H9 (cell line): ENCODE measurements around the gene IRF1. TPM values are rescaled to one million over a fixed set of nuclear protein-coding genes. Genes with fewer than 3 reads are reported as not detected.

Experiments
- DNase-seq: peaks from one replicate; pipeline ENCODE4 v3.0.0-alpha.2; 2017
- H2AFZ ChIP-seq: one replicate; pipeline ENCODE4 v1.6.1; 2013; ENCODE audit warnings: mild to moderate bottlenecking, low read length, control low read depth, moderate library complexity
- H2AK5ac ChIP-seq: 2 replicates; pipeline ENCODE4 v1.6.1; 2013; ENCODE audit warnings: low read length, control low read depth, mixed read lengths; ENCODE audit not compliant: insufficient read length
- H2BK120ac ChIP-seq: one replicate; pipeline ENCODE4 v1.6.1; 2013; ENCODE audit warnings: low read depth, mild to moderate bottlenecking, low read length, control low read depth, inconsistent platforms; ENCODE audit not compliant: poor library complexity, severe bottlenecking
- H2BK12ac ChIP-seq: 2 replicates; pipeline ENCODE4 v1.6.1; 2013; ENCODE audit warnings: low read length, control low read depth, mixed read lengths, low read depth; ENCODE audit not compliant: insufficient read length
- H2BK15ac ChIP-seq: 2 replicates; pipeline ENCODE4 v1.6.1; 2013; ENCODE audit warnings: low read depth, low read length, control low read depth
- H2BK20ac ChIP-seq: one replicate; pipeline ENCODE4 v1.6.1; 2013; ENCODE audit warnings: low read depth, mild to moderate bottlenecking, low read length, control low read depth, inconsistent platforms; ENCODE audit not compliant: poor library complexity, severe bottlenecking
- H2BK5ac ChIP-seq: 2 replicates; pipeline ENCODE4 v1.6.1; 2013; ENCODE audit warnings: low read length, control low read depth, mixed read lengths; ENCODE audit not compliant: insufficient read length
- H3K14ac ChIP-seq: 2 replicates; pipeline ENCODE4 v1.6.1; 2013; ENCODE audit warnings: low read length, control low read depth; ENCODE audit not compliant: insufficient read depth
- H3K18ac ChIP-seq: 2 replicates; pipeline ENCODE4 v1.6.1; 2013; ENCODE audit warnings: low read depth, mild to moderate bottlenecking, mixed read lengths, low read length, control low read depth; ENCODE audit not compliant: insufficient read length
- H3K23ac ChIP-seq: 2 replicates; pipeline ENCODE4 v1.6.1; 2013; ENCODE audit warnings: low read length, control low read depth, mixed read lengths, low read depth; ENCODE audit not compliant: insufficient read length
- H3K23me2 ChIP-seq: 2 replicates; pipeline ENCODE4 v1.6.1; 2013; ENCODE audit warnings: low read depth, mild to moderate bottlenecking, mixed read lengths, low read length, control low read depth; ENCODE audit not compliant: insufficient read length, poor library complexity, severe bottlenecking
- H3K27ac ChIP-seq: 2 replicates; pipeline ENCODE4 v1.5.1; 2013; ENCODE audit warnings: low read length, control low read depth, mixed read lengths, low read depth; ENCODE audit not compliant: insufficient read length
- H3K27me3 ChIP-seq: 2 replicates; pipeline ENCODE4 v1.6.1; 2013; ENCODE audit warnings: low read length, control low read depth, inconsistent platforms; ENCODE audit not compliant: insufficient read depth
- H3K4ac ChIP-seq: 2 replicates; pipeline ENCODE4 v1.6.1; 2013; ENCODE audit warnings: low read depth, mild to moderate bottlenecking, control low read depth, inconsistent platforms, low read length, moderate library complexity
- H3K4me1 ChIP-seq: 2 replicates; pipeline ENCODE4 v1.6.1; 2013; ENCODE audit warnings: low read length, control low read depth, inconsistent platforms; ENCODE audit not compliant: insufficient read depth
- H3K4me2 ChIP-seq: 2 replicates; pipeline ENCODE4 v1.6.1; 2013; ENCODE audit warnings: low read length, control low read depth, mixed read lengths; ENCODE audit not compliant: insufficient read length, insufficient read depth
- H3K56ac ChIP-seq: 2 replicates; pipeline ENCODE4 v1.6.1; 2013; ENCODE audit warnings: low read depth, mild to moderate bottlenecking, mixed read lengths, low read length, control low read depth; ENCODE audit not compliant: insufficient read length
- H3K79me1 ChIP-seq: 2 replicates; pipeline ENCODE4 v1.6.1; 2013; ENCODE audit warnings: low read depth, mild to moderate bottlenecking, moderate library complexity, low read length, control low read depth, inconsistent platforms; ENCODE audit not compliant: insufficient read depth, poor library complexity, severe bottlenecking
- H3K79me2 ChIP-seq: 2 replicates; pipeline ENCODE4 v1.6.1; 2013; ENCODE audit warnings: low read length, control low read depth, inconsistent platforms; ENCODE audit not compliant: insufficient read depth
- H3K9ac ChIP-seq: 2 replicates; pipeline ENCODE4 v1.6.1; 2013; ENCODE audit warnings: low read length, control low read depth, mixed read lengths; ENCODE audit not compliant: insufficient read length; ENCODE audit errors: extremely low read depth
- H3K9me3 ChIP-seq: one replicate; pipeline ENCODE4 v1.6.1; 2013; ENCODE audit warnings: low read depth, low read length, inconsistent platforms; ENCODE audit not compliant: control insufficient read depth
- H3T11ph ChIP-seq: one replicate; pipeline ENCODE4 v1.6.1; 2013; ENCODE audit warnings: mild to moderate bottlenecking, low read length, control low read depth, inconsistent platforms
- H4K20me1 ChIP-seq: one replicate; pipeline ENCODE4 v1.6.1; 2013; ENCODE audit not compliant: control insufficient read depth, insufficient read length, insufficient read depth
- H4K5ac ChIP-seq: 2 replicates; pipeline ENCODE4 v1.6.1; 2013; ENCODE audit warnings: low read depth, mild to moderate bottlenecking, mixed read lengths, low read length, control low read depth; ENCODE audit not compliant: insufficient read length
- H4K8ac ChIP-seq: replicated peaks from 2 replicates; pipeline ENCODE4 v1.6.1; 2013; ENCODE audit warnings: low read length, control low read depth, mixed read lengths, low read depth; ENCODE audit not compliant: insufficient read length
- H4K91ac ChIP-seq: 2 replicates; pipeline ENCODE4 v1.6.1; 2013; ENCODE audit warnings: low read depth, mild to moderate bottlenecking, moderate library complexity, mixed read lengths, low read length, control low read depth; ENCODE audit not compliant: insufficient read length
- H3K27ac Mint-ChIP-seq, 3 experiments: 2 replicates in 2 of 3; 3 replicates in 1 of 3; pipeline ENCODE4 v1.8.0; 2020 to 2021; ENCODE audit warnings: mixed read lengths in 3 of 3, mild to moderate bottlenecking in 1 of 3, moderate library complexity in 1 of 3
- H3K27me3 Mint-ChIP-seq: 2 replicates; pipeline ENCODE4 v1.8.0; 2021; ENCODE audit warnings: low read depth, mild to moderate bottlenecking, moderate library complexity, mixed read lengths
- H3K36me3 Mint-ChIP-seq, 3 experiments: 2 replicates in 2 of 3; 3 replicates in 1 of 3; pipeline ENCODE4 v1.8.0; 2020 to 2021; ENCODE audit warnings: low read depth in 3 of 3, mixed read lengths in 3 of 3; ENCODE audit not compliant: insufficient read depth in 1 of 3
- H3K4me1 Mint-ChIP-seq, 2 experiments: 2 replicates each; pipeline ENCODE4 v1.8.0; 2020; ENCODE audit warnings: mixed read lengths in 2 of 2
- H3K4me3 Mint-ChIP-seq, 2 experiments: 2 replicates in 1 of 2; 3 replicates in 1 of 2; pipeline ENCODE4 v1.8.0; 2020 to 2021; ENCODE audit warnings: mild to moderate bottlenecking in 2 of 2, mixed read lengths in 2 of 2, moderate library complexity in 1 of 2
- H3K9me3 Mint-ChIP-seq, 2 experiments: 2 replicates in 1 of 2; 3 replicates in 1 of 2; pipeline ENCODE4 v1.8.0; 2020; ENCODE audit warnings: mild to moderate bottlenecking in 2 of 2, mixed read lengths in 2 of 2, moderate library complexity in 1 of 2
- WGBS: extraction: QIAGEN DNeasy Blood & Tissue Kit; methylation state at CpG from one replicate; pipeline ENCODE4 v1.1.7; 2013; ENCODE audit warnings: missing lambda C conversion rate, low lambda C conversion rate, mixed read lengths; ENCODE audit not compliant: insufficient read length; ENCODE audit errors: extremely low coverage; 5-methylcytosine and 5-hydroxymethylcytosine counted together
- total RNA-seq: library from RNA; stranded (reverse); gene quantifications from 2 replicates; pipeline ENCODE4 v1.2.1, GENCODE V29; 2021
- TF ChIP-seq, protein P1 (sequence below): fragments of 200-600 bp; sonication (generic); conservative IDR thresholded peaks from 3 replicates; pipeline ENCODE4 v1.8.0; 2021; ENCODE audit warnings: antibody characterized with exemption, mild to moderate bottlenecking

IRF1 gene
- total RNA-seq, 1 experiment from 2014 or later = 8.7 TPM

DNA sequence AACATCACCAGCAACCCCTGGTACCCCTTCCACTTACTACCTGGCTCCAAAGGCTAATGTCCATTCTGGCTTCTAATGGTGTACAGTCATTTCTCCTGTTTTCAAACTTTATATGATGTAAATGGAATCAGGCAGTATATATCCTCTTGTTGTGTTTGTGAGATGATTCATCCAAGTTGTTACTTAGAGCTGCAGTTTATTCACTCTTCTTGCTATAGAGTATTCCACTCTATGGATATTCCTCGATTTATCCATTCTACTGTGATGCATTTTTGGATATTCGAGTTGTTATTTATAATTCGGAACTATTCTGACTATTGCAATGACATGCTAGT is 32.4 kb downstream of the IRF1 start:
- Histone ChIP-seq H3K4me2 (no peak overlapping the region), H3K27me3 (no peaks in the 10 kb centered on the region), H2AK5ac (no peak overlapping the region), H3K27ac (no peak overlapping the region), H3K14ac (no peak overlapping the region), H3K4ac (no peak overlapping the region), H2BK5ac (no peak overlapping the region), H2BK15ac (no peak overlapping the region), H3K18ac (no peak overlapping the region), H2BK120ac (no peak overlapping the region), H3K79me1 (no peaks in the 10 kb centered on the region), H4K8ac (no peak overlapping the region), H3K23me2 (no peaks in the 10 kb centered on the region), H3K23ac (no peak overlapping the region), H3K56ac (no peak overlapping the region), H3K4me1 (peaks cover 6% of the 10 kb centered on the region; the same call in 1 of the 2 replicates), H2BK20ac (no peak overlapping the region), H3T11ph (no peak overlapping the region), H3K79me2 (no peaks in the 10 kb centered on the region), H4K20me1 (no peaks in the 10 kb centered on the region), H4K5ac (no peak overlapping the region), H3K9ac (no peak overlapping the region), H4K91ac (no peak overlapping the region), H2AFZ (no peak overlapping the region), H3K9me3 (no peaks in the 10 kb centered on the region), H2BK12ac (no peak overlapping the region)
- Mint-ChIP-seq H3K4me3 (no peak overlapping the region), H3K4me1 (peaks cover 28 to 32% of the 10 kb centered on the region in 2 experiments), H3K9me3 (no peaks in the 10 kb centered on the region), H3K27me3 (peaks cover 2% of the 10 kb centered on the region), H3K36me3 (no peaks in the 10 kb centered on the region; a peak in 1 of 7 replicates), H3K27ac (no peak overlapping the region)
- WGBS = no CpG with 5 or more reads among the region's 3 CpGs
- DNase-seq = no peak
- TF ChIP-seq, protein P1, sequence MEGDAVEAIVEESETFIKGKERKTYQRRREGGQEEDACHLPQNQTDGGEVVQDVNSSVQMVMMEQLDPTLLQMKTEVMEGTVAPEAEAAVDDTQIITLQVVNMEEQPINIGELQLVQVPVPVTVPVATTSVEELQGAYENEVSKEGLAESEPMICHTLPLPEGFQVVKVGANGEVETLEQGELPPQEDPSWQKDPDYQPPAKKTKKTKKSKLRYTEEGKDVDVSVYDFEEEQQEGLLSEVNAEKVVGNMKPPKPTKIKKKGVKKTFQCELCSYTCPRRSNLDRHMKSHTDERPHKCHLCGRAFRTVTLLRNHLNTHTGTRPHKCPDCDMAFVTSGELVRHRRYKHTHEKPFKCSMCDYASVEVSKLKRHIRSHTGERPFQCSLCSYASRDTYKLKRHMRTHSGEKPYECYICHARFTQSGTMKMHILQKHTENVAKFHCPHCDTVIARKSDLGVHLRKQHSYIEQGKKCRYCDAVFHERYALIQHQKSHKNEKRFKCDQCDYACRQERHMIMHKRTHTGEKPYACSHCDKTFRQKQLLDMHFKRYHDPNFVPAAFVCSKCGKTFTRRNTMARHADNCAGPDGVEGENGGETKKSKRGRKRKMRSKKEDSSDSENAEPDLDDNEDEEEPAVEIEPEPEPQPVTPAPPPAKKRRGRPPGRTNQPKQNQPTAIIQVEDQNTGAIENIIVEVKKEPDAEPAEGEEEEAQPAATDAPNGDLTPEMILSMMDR = no peak
